GM23338 (cell line): ENCODE measurements around the gene SLC4A8. TPM values are rescaled to one million over a fixed set of nuclear protein-coding genes. Genes with fewer than 3 reads are reported as not detected.

Experiments
- ATAC-seq: fragments of 200-7000 bp; cut with Tn5 transposase; 3 replicates; pipeline ENCODE4 v1.9.1; 2020
- DNase-seq: peaks from one replicate; pipeline ENCODE4 v3.0.0-alpha.2; 2015; ENCODE audit warnings: low spot score
- H2AFZ ChIP-seq: fragments of 200-600 bp; sonication (generic); 2 replicates; pipeline ENCODE4 v1.8.0; 2016; ENCODE audit warnings: antibody characterized with exemption, mild to moderate bottlenecking, moderate library complexity
- H3F3A ChIP-seq: fragments of 200-600 bp; sonication (generic); replicated peaks from 2 replicates; pipeline ENCODE4 v1.8.0; 2017; ENCODE audit warnings: antibody characterized with exemption, mixed run types, low read depth
- H3K27ac ChIP-seq: fragments of 200-600 bp; sonication (generic); 2 replicates; pipeline ENCODE4 v1.6.1; 2016; ENCODE audit warnings: low read depth
- H3K27me3 ChIP-seq: fragments of 200-600 bp; sonication (generic); 2 replicates; pipeline ENCODE4 v1.8.0; 2016; ENCODE audit warnings: mild to moderate bottlenecking, mixed run types, moderate library complexity; ENCODE audit not compliant: insufficient read depth
- H3K36me3 ChIP-seq: fragments of 200-600 bp; sonication (generic); 2 replicates; pipeline ENCODE4 v1.8.0; 2016; ENCODE audit warnings: mild to moderate bottlenecking; ENCODE audit not compliant: insufficient read depth
- H3K4me1 ChIP-seq: fragments of 200-600 bp; sonication (generic); 2 replicates; pipeline ENCODE4 v1.8.0; 2016; ENCODE audit warnings: mild to moderate bottlenecking, moderate library complexity; ENCODE audit not compliant: insufficient read depth
- H3K4me2 ChIP-seq: fragments of 200-600 bp; sonication (generic); 2 replicates; pipeline ENCODE4 v1.7.1; 2017; ENCODE audit warnings: mixed run types
- H3K4me3 ChIP-seq: fragments of 200-600 bp; sonication (generic); 2 replicates; pipeline ENCODE4 v1.6.1; 2016; ENCODE audit warnings: mixed run types
- H3K79me2 ChIP-seq: fragments of 200-600 bp; sonication (generic); replicated peaks from 2 replicates; pipeline ENCODE4 v1.8.0; 2017; ENCODE audit warnings: mild to moderate bottlenecking; ENCODE audit not compliant: insufficient read depth
- H3K9me2 ChIP-seq: fragments of 200-600 bp; sonication (generic); 2 replicates; pipeline ENCODE4 v1.8.0; 2017; ENCODE audit not compliant: insufficient read depth
- H4K20me1 ChIP-seq: fragments of 200-600 bp; sonication (generic); replicated peaks from 2 replicates; pipeline ENCODE4 v1.8.0; 2017; ENCODE audit warnings: mild to moderate bottlenecking; ENCODE audit not compliant: insufficient read depth
- H3K27ac Mint-ChIP-seq: 2 replicates; pipeline ENCODE4 v1.8.0; 2020; ENCODE audit warnings: inconsistent platforms, mild to moderate bottlenecking, moderate library complexity, mixed read lengths
- H3K27me3 Mint-ChIP-seq: 3 replicates; pipeline ENCODE4 v1.8.0; 2022; ENCODE audit warnings: low read depth, mild to moderate bottlenecking, moderate library complexity, mixed read lengths, inconsistent platforms; ENCODE audit not compliant: insufficient read depth, poor library complexity
- H3K36me3 Mint-ChIP-seq: 3 replicates; pipeline ENCODE4 v1.8.0; 2021; ENCODE audit warnings: low read depth, mild to moderate bottlenecking, inconsistent platforms, moderate library complexity, mixed read lengths
- H3K4me1 Mint-ChIP-seq: 3 replicates; pipeline ENCODE4 v1.8.0; 2020; ENCODE audit warnings: mild to moderate bottlenecking, inconsistent platforms, mixed read lengths
- H3K4me3 Mint-ChIP-seq: 3 replicates; pipeline ENCODE4 v1.8.0; 2021; ENCODE audit warnings: moderate library complexity, mild to moderate bottlenecking, inconsistent platforms, mixed read lengths
- H3K9me3 Mint-ChIP-seq: 3 replicates; pipeline ENCODE4 v1.8.0; 2020; ENCODE audit warnings: moderate library complexity, mild to moderate bottlenecking, inconsistent platforms, mixed read lengths
- CREB1 ChIP-seq: fragments of 250-450 bp; sonication (Bioruptor Pico); IDR thresholded peaks from 2 replicates; pipeline ENCODE4 v1.5.0; 2020; ENCODE audit warnings: low read depth, mild to moderate bottlenecking, moderate library complexity
- EZH2 ChIP-seq: fragments of 200-600 bp; sonication (generic); IDR thresholded peaks from one replicate; pipeline ENCODE4 v1.8.0; 2017; ENCODE audit warnings: antibody characterized with exemption, mild to moderate bottlenecking, low read depth; ENCODE audit not compliant: unreplicated experiment
- EZH2phosphoT487 ChIP-seq: fragments of 200-600 bp; sonication (generic); IDR thresholded peaks from one replicate; pipeline ENCODE4 v1.8.1; 2018; ENCODE audit warnings: antibody characterized with exemption; ENCODE audit not compliant: unreplicated experiment
- NANOG ChIP-seq: IDR thresholded peaks from 2 replicates; pipeline ENCODE4 v1.6.1; 2016; ENCODE audit warnings: antibody characterized with exemption, borderline replicate concordance
- STAT1 ChIP-seq: IDR thresholded peaks from one replicate; pipeline ENCODE4 v1.6.1; 2016; ENCODE audit warnings: antibody characterized with exemption; ENCODE audit not compliant: unreplicated experiment
- ZNF114 ChIP-seq: fragments of 250-450 bp; sonication (Bioruptor Pico); IDR thresholded peaks from 2 replicates; pipeline ENCODE4 v1.5.0; 2020; ENCODE audit warnings: mild to moderate bottlenecking, moderate library complexity
- ZNF462 ChIP-seq: fragments of 250-450 bp; sonication (Bioruptor Pico); IDR thresholded peaks from 2 replicates; pipeline ENCODE4 v1.5.0; 2020; ENCODE audit warnings: mild to moderate bottlenecking, moderate library complexity
- polyA plus RNA-seq: library from polyadenylated mRNA; unstranded; fragments of >200 nt; fragmentation: Nextera tagmentation; extraction: Ambion mirVana; gene quantifications from 2 replicates; pipeline ENCODE4 v1.2.1, GENCODE V29; 2016
- total RNA-seq: library from RNA; depleted of rRNA; stranded (reverse); fragments of >200 nt; shearing (Covaris generic); gene quantifications from 2 replicates; pipeline ENCODE4 v1.2.3, GENCODE V29; 2014
- TF ChIP-seq, protein P1 (sequence below): IDR thresholded peaks from 2 replicates; pipeline ENCODE4 v1.6.1; 2016; ENCODE audit warnings: antibody characterized with exemption
- TF ChIP-seq, protein P2 (sequence below), 2 experiments: fragments of 200-600 bp in 1 of 2; sonication (generic) in 1 of 2; conservative IDR thresholded peaks; 2 replicates each; pipeline versions ENCODE4 v1.5.1 to v1.6.1; 2016 to 2017; ENCODE audit warnings: antibody characterized with exemption in 2 of 2, low read depth in 2 of 2, mild to moderate bottlenecking in 2 of 2, moderate library complexity in 1 of 2
- TF ChIP-seq, protein P3 (sequence below): IDR thresholded peaks from one replicate; pipeline ENCODE4 v1.6.1; 2018; ENCODE audit warnings: antibody characterized with exemption; ENCODE audit not compliant: unreplicated experiment

SLC4A8 gene
- total and polyA plus RNA-seq, 2 experiments from 2014 or later = 7.6 to 9.2 TPM

DNA sequence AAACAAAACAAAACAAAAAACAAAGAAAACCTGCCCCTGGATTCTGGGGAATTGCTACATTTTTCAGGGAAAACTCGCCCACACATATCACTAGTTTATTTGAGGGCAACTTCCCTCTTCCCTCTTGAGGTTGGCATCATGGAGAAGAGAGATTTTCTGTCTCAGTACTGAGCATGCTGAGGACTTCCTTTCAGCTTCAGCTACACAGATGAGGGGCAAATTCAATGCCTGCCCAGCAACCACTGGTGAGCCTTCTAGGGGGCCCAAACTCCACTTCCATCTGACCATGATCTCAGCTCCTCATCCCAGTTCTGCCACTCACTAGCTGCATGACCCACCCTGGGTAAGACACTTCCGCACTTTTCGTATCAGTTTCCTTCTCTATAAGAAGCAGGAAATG lies 103.3 kb downstream of the SLC4A8 start:
- H3K4me2 ChIP-seq = no peak overlapping the region
- TF ChIP-seq, protein P1, sequence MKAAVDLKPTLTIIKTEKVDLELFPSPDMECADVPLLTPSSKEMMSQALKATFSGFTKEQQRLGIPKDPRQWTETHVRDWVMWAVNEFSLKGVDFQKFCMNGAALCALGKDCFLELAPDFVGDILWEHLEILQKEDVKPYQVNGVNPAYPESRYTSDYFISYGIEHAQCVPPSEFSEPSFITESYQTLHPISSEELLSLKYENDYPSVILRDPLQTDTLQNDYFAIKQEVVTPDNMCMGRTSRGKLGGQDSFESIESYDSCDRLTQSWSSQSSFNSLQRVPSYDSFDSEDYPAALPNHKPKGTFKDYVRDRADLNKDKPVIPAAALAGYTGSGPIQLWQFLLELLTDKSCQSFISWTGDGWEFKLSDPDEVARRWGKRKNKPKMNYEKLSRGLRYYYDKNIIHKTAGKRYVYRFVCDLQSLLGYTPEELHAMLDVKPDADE = no peak
- TF ChIP-seq CREB1 (CRISPR knock-in tag) (no peak), EZH2 (no peak), EZH2phosphoT487 (no peak), STAT1 (no peak), ZNF114 (CRISPR knock-in tag) (no peak), ZNF462 (CRISPR knock-in tag) (no peak), NANOG (no peak)
- TF ChIP-seq, protein P2, sequence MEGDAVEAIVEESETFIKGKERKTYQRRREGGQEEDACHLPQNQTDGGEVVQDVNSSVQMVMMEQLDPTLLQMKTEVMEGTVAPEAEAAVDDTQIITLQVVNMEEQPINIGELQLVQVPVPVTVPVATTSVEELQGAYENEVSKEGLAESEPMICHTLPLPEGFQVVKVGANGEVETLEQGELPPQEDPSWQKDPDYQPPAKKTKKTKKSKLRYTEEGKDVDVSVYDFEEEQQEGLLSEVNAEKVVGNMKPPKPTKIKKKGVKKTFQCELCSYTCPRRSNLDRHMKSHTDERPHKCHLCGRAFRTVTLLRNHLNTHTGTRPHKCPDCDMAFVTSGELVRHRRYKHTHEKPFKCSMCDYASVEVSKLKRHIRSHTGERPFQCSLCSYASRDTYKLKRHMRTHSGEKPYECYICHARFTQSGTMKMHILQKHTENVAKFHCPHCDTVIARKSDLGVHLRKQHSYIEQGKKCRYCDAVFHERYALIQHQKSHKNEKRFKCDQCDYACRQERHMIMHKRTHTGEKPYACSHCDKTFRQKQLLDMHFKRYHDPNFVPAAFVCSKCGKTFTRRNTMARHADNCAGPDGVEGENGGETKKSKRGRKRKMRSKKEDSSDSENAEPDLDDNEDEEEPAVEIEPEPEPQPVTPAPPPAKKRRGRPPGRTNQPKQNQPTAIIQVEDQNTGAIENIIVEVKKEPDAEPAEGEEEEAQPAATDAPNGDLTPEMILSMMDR (conservative IDR thresholded peaks at IDR 0.05; ENCODE audit: low read depth in 2 of 2) = no peak
- TF ChIP-seq, protein P3, sequence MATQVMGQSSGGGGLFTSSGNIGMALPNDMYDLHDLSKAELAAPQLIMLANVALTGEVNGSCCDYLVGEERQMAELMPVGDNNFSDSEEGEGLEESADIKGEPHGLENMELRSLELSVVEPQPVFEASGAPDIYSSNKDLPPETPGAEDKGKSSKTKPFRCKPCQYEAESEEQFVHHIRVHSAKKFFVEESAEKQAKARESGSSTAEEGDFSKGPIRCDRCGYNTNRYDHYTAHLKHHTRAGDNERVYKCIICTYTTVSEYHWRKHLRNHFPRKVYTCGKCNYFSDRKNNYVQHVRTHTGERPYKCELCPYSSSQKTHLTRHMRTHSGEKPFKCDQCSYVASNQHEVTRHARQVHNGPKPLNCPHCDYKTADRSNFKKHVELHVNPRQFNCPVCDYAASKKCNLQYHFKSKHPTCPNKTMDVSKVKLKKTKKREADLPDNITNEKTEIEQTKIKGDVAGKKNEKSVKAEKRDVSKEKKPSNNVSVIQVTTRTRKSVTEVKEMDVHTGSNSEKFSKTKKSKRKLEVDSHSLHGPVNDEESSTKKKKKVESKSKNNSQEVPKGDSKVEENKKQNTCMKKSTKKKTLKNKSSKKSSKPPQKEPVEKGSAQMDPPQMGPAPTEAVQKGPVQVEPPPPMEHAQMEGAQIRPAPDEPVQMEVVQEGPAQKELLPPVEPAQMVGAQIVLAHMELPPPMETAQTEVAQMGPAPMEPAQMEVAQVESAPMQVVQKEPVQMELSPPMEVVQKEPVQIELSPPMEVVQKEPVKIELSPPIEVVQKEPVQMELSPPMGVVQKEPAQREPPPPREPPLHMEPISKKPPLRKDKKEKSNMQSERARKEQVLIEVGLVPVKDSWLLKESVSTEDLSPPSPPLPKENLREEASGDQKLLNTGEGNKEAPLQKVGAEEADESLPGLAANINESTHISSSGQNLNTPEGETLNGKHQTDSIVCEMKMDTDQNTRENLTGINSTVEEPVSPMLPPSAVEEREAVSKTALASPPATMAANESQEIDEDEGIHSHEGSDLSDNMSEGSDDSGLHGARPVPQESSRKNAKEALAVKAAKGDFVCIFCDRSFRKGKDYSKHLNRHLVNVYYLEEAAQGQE = no peak
- no peaks in the 10 kb centered on the region for H3F3A ChIP-seq
- H3K9me3 Mint-ChIP-seq = no peaks in the 10 kb centered on the region
- DNase-seq (no peak), ATAC-seq (no peak)
- H4K20me1 ChIP-seq = no peaks in the 10 kb centered on the region
- no peak overlapping the region for H3K27ac Mint-ChIP-seq
- H2AFZ ChIP-seq = no peak overlapping the region
- H3K36me3 ChIP-seq = no peaks in the 10 kb centered on the region
- no peaks in the 10 kb centered on the region for H3K79me2 ChIP-seq
- H3K9me2 ChIP-seq = no peaks in the 10 kb centered on the region
- H3K4me1 Mint-ChIP-seq = peaks cover 6% of the 10 kb centered on the region
- H3K4me1 ChIP-seq = peaks cover 5% of the 10 kb centered on the region
- no peaks in the 10 kb centered on the region for H3K27me3 ChIP-seq
- no peaks in the 10 kb centered on the region for H3K36me3 Mint-ChIP-seq
- H3K27me3 Mint-ChIP-seq = peaks cover 2% of the 10 kb centered on the region
- no peak overlapping the region for H3K27ac ChIP-seq
- no peak overlapping the region for H3K4me3 Mint-ChIP-seq
- H3K4me3 ChIP-seq = no peak overlapping the region
